HG02759 (cell line): ENCODE results near the gene DNAH14.
"Not testable (repeated sequence)": the region's sequence is repeated elsewhere in the genome, so short reads cannot be mapped to it uniquely, and the experiment has no call there.

ENCODE experiments used
- ATAC-seq: cut with Tn5 transposase; IDR thresholded peaks from one replicate; pipeline ENCODE4 v1.9.1; 2021; ENCODE audit warnings: mild to moderate bottlenecking, moderate library complexity; ENCODE audit not compliant: unreplicated experiment

The DNAH14 gene

GRCh38 chr1:224991550-224991949 lies 62.1 kb downstream of the DNAH14 start:
- not testable (repeated sequence) for ATAC-seq

GRCh38 chr1:224995602-224996001 lies 66.1 kb downstream of the DNAH14 start:
- no peak for ATAC-seq

GRCh38 chr1:224996266-224996665 lies 66.8 kb downstream of the DNAH14 start:
- no peak for ATAC-seq

- no peak for ATAC-seq
Observed at GRCh38 chr1:224998185-224998584, 68.7 kb downstream of the DNAH14 start.

- no peak for ATAC-seq
Observed at GRCh38 chr1:225004396-225004795, 74.9 kb downstream of the DNAH14 start.

GRCh38 chr1:225006352-225006751 lies 76.9 kb downstream of the DNAH14 start:
- ATAC-seq = not testable (repeated sequence)

GRCh38 chr1:225008050-225008449 lies 78.6 kb downstream of the DNAH14 start:
- ATAC-seq = not testable (repeated sequence)

GRCh38 chr1:225021037-225021436 lies 91.6 kb downstream of the DNAH14 start:
- no peak for ATAC-seq

- no peak for ATAC-seq
Observed at GRCh38 chr1:225026701-225027100, 97.2 kb downstream of the DNAH14 start.

- ATAC-seq = not testable (repeated sequence)
Observed at GRCh38 chr1:225036441-225036840, 107.0 kb downstream of the DNAH14 start.

- ATAC-seq = no peak
Observed at GRCh38 chr1:225042263-225042662, 112.8 kb downstream of the DNAH14 start.

GRCh38 chr1:225044258-225044657 lies 114.8 kb downstream of the DNAH14 start:
- no peak for ATAC-seq

GRCh38 chr1:225049594-225049993 lies 120.1 kb downstream of the DNAH14 start:
- ATAC-seq = no peak

- ATAC-seq = no peak
Observed at GRCh38 chr1:225063722-225064121, 134.2 kb downstream of the DNAH14 start.

GRCh38 chr1:225070972-225071371 lies 141.5 kb downstream of the DNAH14 start:
- ATAC-seq = no peak

GRCh38 chr1:225097175-225097574 lies 167.7 kb downstream of the DNAH14 start:
- no peak for ATAC-seq

GRCh38 chr1:225111000-225111399 lies 181.5 kb downstream of the DNAH14 start:
- ATAC-seq = no peak

GRCh38 chr1:225113265-225113664 lies 183.8 kb downstream of the DNAH14 start:
- ATAC-seq = no peak

GRCh38 chr1:225114354-225114990 lies 185.0 kb downstream of the DNAH14 start:
- ATAC-seq = no peak

GRCh38 chr1:225119307-225119706 lies 189.8 kb downstream of the DNAH14 start:
- no peak for ATAC-seq

GRCh38 chr1:225121095-225121494 lies 191.6 kb downstream of the DNAH14 start:
- ATAC-seq = no peak

- ATAC-seq = no peak
Observed at GRCh38 chr1:225131869-225132268, 202.4 kb downstream of the DNAH14 start.

GRCh38 chr1:225137976-225138375 lies 208.5 kb downstream of the DNAH14 start:
- ATAC-seq = no peak
